Esophagus (tissue), 2 donors: Measurements from ENCODE around the gene HTRA1. TPM values are rescaled to one million over a fixed set of nuclear protein-coding genes. Genes with fewer than 3 reads are reported as not detected.

Source experiments
- H3K27ac ChIP-seq, 2 donors: one replicate each; pipeline ENCODE4 v1.5.1; 2013; ENCODE audit warnings: low read depth in 2 of 2, mild to moderate bottlenecking in 2 of 2, inconsistent platforms in 1 of 2, low read length in 1 of 2, moderate library complexity in 1 of 2
- H3K27me3 ChIP-seq, 2 donors: one replicate each; pipeline ENCODE4 v1.6.1; 2013; ENCODE audit warnings: low read length in 2 of 2, control low read depth in 1 of 2, mild to moderate bottlenecking in 1 of 2; ENCODE audit not compliant: insufficient read depth in 2 of 2, control insufficient read depth in 1 of 2
- H3K36me3 ChIP-seq, 2 donors: one replicate each; pipeline ENCODE4 v1.6.1; 2013; ENCODE audit warnings: low read length in 1 of 2; ENCODE audit not compliant: control insufficient read depth in 2 of 2, insufficient read depth in 2 of 2
- H3K4me1 ChIP-seq, 2 donors: one replicate each; pipeline ENCODE4 v1.6.1; 2013; ENCODE audit warnings: low read length in 1 of 2; ENCODE audit not compliant: control insufficient read depth in 2 of 2, insufficient read depth in 2 of 2
- H3K4me3 ChIP-seq, 2 donors: one replicate each; pipeline ENCODE4 v1.5.1; 2013; ENCODE audit warnings: low read length in 2 of 2, mild to moderate bottlenecking in 2 of 2, low read depth in 1 of 2, moderate library complexity in 1 of 2
- H3K9me3 ChIP-seq, 2 donors: one replicate each; pipeline ENCODE4 v1.6.1; 2013; ENCODE audit warnings: mild to moderate bottlenecking in 2 of 2, low read depth in 1 of 2, low read length in 1 of 2, moderate library complexity in 1 of 2; ENCODE audit not compliant: control insufficient read depth in 2 of 2, insufficient read depth in 1 of 2
- WGBS, 2 donors: extraction: QIAGEN DNeasy Blood & Tissue Kit; methylation state at CpG; one replicate each; pipeline ENCODE4 v1.1.7; 2013; 5-methylcytosine and 5-hydroxymethylcytosine counted together
- polyA plus RNA-seq, 2 donors: library from polyadenylated mRNA; stranded (reverse); fragments of 200-250 nt; gene quantifications; one replicate each; pipeline ENCODE4 v1.2.3, GENCODE V29; 2013
- donor health status: healthy with polysubstance abuse.
- donor health status: Bipolar disorder and iron deficiency.

Gene HTRA1
- polyA plus RNA-seq, 2 donors, result 11.7 to 19.5 TPM

- no peaks in the 10 kb centered on the region for H3K4me1 ChIP-seq
- H3K27me3 ChIP-seq, result no peaks in the 10 kb centered on the region
- H3K27ac ChIP-seq, result no peak overlapping the region
- H3K36me3 ChIP-seq, result no peaks in the 10 kb centered on the region
- no peak overlapping the region for H3K4me3 ChIP-seq
- H3K9me3 ChIP-seq, result no peaks in the 10 kb centered on the region
- whole genome bisulfite sequencing, 2 donors, result 85 to 94% methylated on average over 6 of the region's 6 CpGs
Measured at GRCh38 chr10:122532601-122533296, 71.4 kb downstream of the HTRA1 start.

GRCh38 chr10:122537545-122537944 lies 76.2 kb downstream of the HTRA1 start:
- 92 to 97% methylated on average over 2 of the region's 2 CpGs for WGBS, 2 donors
- no peak overlapping the region for H3K27ac ChIP-seq
- H3K36me3 ChIP-seq, result no peaks in the 10 kb centered on the region
- H3K4me1 ChIP-seq, result no peaks in the 10 kb centered on the region
- no peaks in the 10 kb centered on the region for H3K27me3 ChIP-seq
- no peak overlapping the region for H3K4me3 ChIP-seq
- H3K9me3 ChIP-seq, result no peaks in the 10 kb centered on the region

GRCh38 chr10:122541541-122542002 lies 80.2 kb downstream of the HTRA1 start:
- Histone ChIP-seq H3K4me1 (peaks cover 0 to 5% of the 10 kb centered on the region in 2 donors), H3K4me3 (no peak overlapping the region), H3K36me3 (no peaks in the 10 kb centered on the region), H3K27me3 (no peaks in the 10 kb centered on the region), H3K27ac (no peak overlapping the region), H3K9me3 (no peaks in the 10 kb centered on the region)
- 32 to 48% methylated on average over 4 of the region's 4 CpGs for WGBS, 2 donors

GRCh38 chr10:122543676-122544445 lies 82.5 kb downstream of the HTRA1 start:
- H3K9me3 ChIP-seq, result no peaks in the 10 kb centered on the region
- no peaks in the 10 kb centered on the region for H3K36me3 ChIP-seq
- 52 to 55% methylated on average over 10 of the region's 10 CpGs for WGBS, 2 donors
- H3K27ac ChIP-seq, result no peak overlapping the region
- H3K4me1 ChIP-seq, result peaks cover 0 to 5% of the 10 kb centered on the region in 2 donors
- no peak overlapping the region for H3K4me3 ChIP-seq
- no peaks in the 10 kb centered on the region for H3K27me3 ChIP-seq

GRCh38 chr10:122544493-122544892 lies 83.1 kb downstream of the HTRA1 start:
- Histone ChIP-seq H3K4me1 (peaks cover 0 to 5% of the 10 kb centered on the region in 2 donors), H3K27ac (no peak overlapping the region), H3K36me3 (no peaks in the 10 kb centered on the region), H3K4me3 (no peak overlapping the region), H3K27me3 (no peaks in the 10 kb centered on the region), H3K9me3 (no peaks in the 10 kb centered on the region)
- WGBS, 2 donors, result 90 to 93% methylated on average over 8 of the region's 8 CpGs

GRCh38 chr10:122546242-122546641 lies 84.9 kb downstream of the HTRA1 start:
- Histone ChIP-seq H3K9me3 (no peaks in the 10 kb centered on the region), H3K27me3 (no peaks in the 10 kb centered on the region), H3K36me3 (no peaks in the 10 kb centered on the region), H3K27ac (no peak overlapping the region), H3K4me1 (peaks cover 0 to 8% of the 10 kb centered on the region in 2 donors), H3K4me3 (no peak overlapping the region)
- 96% methylated on average over 8 of the region's 8 CpGs for WGBS, 2 donors

- 75 to 89% methylated on average over 11 of the region's 11 CpGs for WGBS, 2 donors
- Histone ChIP-seq H3K27me3 (no peaks in the 10 kb centered on the region), H3K36me3 (no peaks in the 10 kb centered on the region), H3K4me3 (no peak overlapping the region), H3K27ac (no peak overlapping the region), H3K9me3 (no peaks in the 10 kb centered on the region), H3K4me1 (peaks cover 0 to 8% of the 10 kb centered on the region in 2 donors)
Measured at GRCh38 chr10:122548407-122549085, 87.2 kb downstream of the HTRA1 start.

- no peak overlapping the region for H3K27ac ChIP-seq
- 91 to 92% methylated on average over 2 of the region's 2 CpGs for WGBS, 2 donors
- peaks cover 0 to 3% of the 10 kb centered on the region in 2 donors for H3K4me1 ChIP-seq
- H3K27me3 ChIP-seq, result no peaks in the 10 kb centered on the region
- H3K4me3 ChIP-seq, result no peak overlapping the region
- no peaks in the 10 kb centered on the region for H3K9me3 ChIP-seq
- no peaks in the 10 kb centered on the region for H3K36me3 ChIP-seq
Measured at GRCh38 chr10:122549636-122550035, 88.3 kb downstream of the HTRA1 start.

- no peak overlapping the region for H3K27ac ChIP-seq
Measured at GRCh38 chr10:122550427-122550826, 89.1 kb downstream of the HTRA1 start.

More at GRCh38 chr10:122550427-122550826, 89.1 kb downstream of the HTRA1 start:
- H3K27me3 ChIP-seq, result no peaks in the 10 kb centered on the region
- peaks cover 0 to 3% of the 10 kb centered on the region in 2 donors for H3K4me1 ChIP-seq
- H3K4me3 ChIP-seq, result no peak overlapping the region
- 96 to 97% methylated on average over 9 of the region's 9 CpGs for WGBS, 2 donors
- no peaks in the 10 kb centered on the region for H3K9me3 ChIP-seq
- H3K36me3 ChIP-seq, result no peaks in the 10 kb centered on the region
